Measurements from ENCODE around the gene TERB1.

TERB1 gene

GRCh38 chr16:66705790-66706505 is 95.4 kb downstream of the TERB1 start:
- no peak for DNase-seq (ENCODE audit: low read depth)
